Fibroblast of lung (primary cell): Measurements from ENCODE around the gene AP3S2.

Experiments used
- CTCF ChIP-seq, 2 donors: IDR thresholded peaks in 1 of 2; conservative IDR thresholded peaks in 1 of 2; 1 replicate in 1 of 2; 2 replicates in 1 of 2; pipeline ENCODE4 v1.5.1; 2011 to 2012; ENCODE audit warnings: low read length in 2 of 2, control low read depth in 1 of 2, inconsistent platforms in 1 of 2, low read depth in 1 of 2, mild to moderate bottlenecking in 1 of 2
- EZH2 ChIP-seq: IDR thresholded peaks from 2 replicates; pipeline ENCODE4 v1.5.1; 2012; ENCODE audit warnings: low read length, control low read depth, mild to moderate bottlenecking; ENCODE audit errors: missing control alignments

- TF ChIP-seq CTCF (conservative IDR thresholded peaks at IDR 0.05 in 1 of 2, IDR thresholded peaks at IDR 0.05 in 1 of 2; ENCODE audit: low read depth in 1 of 2, low read length in 2 of 2): no peak
- TF ChIP-seq EZH2: no peak
Observed at GRCh38 chr15:89932880-89933279, 39.1 kb upstream of the AP3S2 start.
